Activated B cell treated with CpG ODN at 0.5 μM for 24 hours (primary cell): ENCODE measurements around the gene AGAP1. TPM values are rescaled to one million over a fixed set of nuclear protein-coding genes. Genes with fewer than 3 reads are reported as not detected.

Source experiments
- ATAC-seq: fragments of 200-7000 bp; cut with Tn5 transposase; one replicate; pipeline ENCODE4 v1.10.0; 2021; ENCODE audit warnings: low read depth, mild to moderate bottlenecking, moderate library complexity
- CTCF ChIA-PET: fragments of 350-600 bp; sonication (Branson Sonifier 250); formaldehyde crosslinking; loops from one replicate; lab custom pipeline; 2021; ENCODE audit warnings: antibody characterized with exemption; lab: Charles Lee
- POLR2A ChIA-PET: fragments of 350-600 bp; sonication (Branson Sonifier 250); formaldehyde crosslinking; loops from one replicate; lab custom pipeline; 2021; ENCODE audit warnings: antibody characterized with exemption; lab: Charles Lee
- DNase-seq: peaks from one replicate; pipeline ENCODE4 v3.0.0; 2022
- H3K27ac Mint-ChIP-seq: one replicate; pipeline ENCODE4 v1.8.0; 2020; ENCODE audit warnings: mixed read lengths
- H3K27me3 Mint-ChIP-seq: one replicate; pipeline ENCODE4 v1.8.0; 2021; ENCODE audit warnings: mixed read lengths
- H3K36me3 Mint-ChIP-seq: one replicate; pipeline ENCODE4 v1.8.0; 2021; ENCODE audit warnings: low read depth, mixed read lengths
- H3K4me1 Mint-ChIP-seq: one replicate; pipeline ENCODE4 v1.8.0; 2021; ENCODE audit warnings: mixed read lengths
- H3K4me3 Mint-ChIP-seq: one replicate; pipeline ENCODE4 v1.8.0; 2020; ENCODE audit warnings: mild to moderate bottlenecking, mixed read lengths
- H3K9me3 Mint-ChIP-seq: one replicate; pipeline ENCODE4 v1.8.0; 2020; ENCODE audit warnings: mixed read lengths
- intact Hi-C: fragments of 100-400 bp; cut with micrococcal nuclease; formaldehyde crosslinking; loops from one replicate; pipeline ENCODE4 v1.15.1; 2024
- total RNA-seq: library from RNA; stranded (reverse); gene quantifications from 2 replicates; pipeline ENCODE4 v1.2.3, GENCODE V29; 2022
- TF ChIP-seq, protein P1 (sequence below): fragments of 200-600 bp; IDR thresholded peaks from one replicate; pipeline ENCODE4 v1.8.0; 2022; ENCODE audit warnings: antibody characterized with exemption, mild to moderate bottlenecking

AGAP1 gene
- total RNA-seq, 1 donor from 2014 or later = not detected

DNA sequence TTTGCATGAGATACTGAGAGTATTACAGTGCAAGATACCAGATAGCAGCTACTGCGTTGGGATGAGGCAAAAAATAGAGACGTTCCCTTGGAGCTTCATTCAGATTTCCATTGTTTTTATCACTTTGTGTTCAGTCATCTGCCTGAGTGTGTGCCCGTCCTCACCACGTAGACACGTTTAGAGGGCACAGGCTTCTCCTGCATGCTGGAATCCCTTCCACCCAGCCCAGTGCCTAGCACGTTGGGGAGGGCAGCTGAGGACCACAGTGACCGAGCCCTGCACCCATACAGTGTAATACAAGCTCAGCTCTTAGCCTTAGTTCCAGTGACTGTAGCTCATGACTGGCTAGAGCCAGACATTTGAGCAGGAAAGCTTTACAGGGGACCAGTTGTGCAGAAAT, 539.6 kb downstream of the AGAP1 start:
- H3K9me3 Mint-ChIP-seq = no peaks in the 10 kb centered on the region
- TF ChIP-seq, protein P1, sequence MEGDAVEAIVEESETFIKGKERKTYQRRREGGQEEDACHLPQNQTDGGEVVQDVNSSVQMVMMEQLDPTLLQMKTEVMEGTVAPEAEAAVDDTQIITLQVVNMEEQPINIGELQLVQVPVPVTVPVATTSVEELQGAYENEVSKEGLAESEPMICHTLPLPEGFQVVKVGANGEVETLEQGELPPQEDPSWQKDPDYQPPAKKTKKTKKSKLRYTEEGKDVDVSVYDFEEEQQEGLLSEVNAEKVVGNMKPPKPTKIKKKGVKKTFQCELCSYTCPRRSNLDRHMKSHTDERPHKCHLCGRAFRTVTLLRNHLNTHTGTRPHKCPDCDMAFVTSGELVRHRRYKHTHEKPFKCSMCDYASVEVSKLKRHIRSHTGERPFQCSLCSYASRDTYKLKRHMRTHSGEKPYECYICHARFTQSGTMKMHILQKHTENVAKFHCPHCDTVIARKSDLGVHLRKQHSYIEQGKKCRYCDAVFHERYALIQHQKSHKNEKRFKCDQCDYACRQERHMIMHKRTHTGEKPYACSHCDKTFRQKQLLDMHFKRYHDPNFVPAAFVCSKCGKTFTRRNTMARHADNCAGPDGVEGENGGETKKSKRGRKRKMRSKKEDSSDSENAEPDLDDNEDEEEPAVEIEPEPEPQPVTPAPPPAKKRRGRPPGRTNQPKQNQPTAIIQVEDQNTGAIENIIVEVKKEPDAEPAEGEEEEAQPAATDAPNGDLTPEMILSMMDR = no peak
- ATAC-seq (no peak), DNase-seq (no peak)
- no peaks in the 10 kb centered on the region for H3K27me3 Mint-ChIP-seq
- no peak overlapping the region for H3K27ac Mint-ChIP-seq
- H3K36me3 Mint-ChIP-seq = no peaks in the 10 kb centered on the region
- ChIA-PET CTCF (no interaction called here), POLR2A (no interaction called here)
- intact Hi-C loops = no loop called here
- H3K4me1 Mint-ChIP-seq = no peaks in the 10 kb centered on the region
- H3K4me3 Mint-ChIP-seq = no peak overlapping the region

DNA sequence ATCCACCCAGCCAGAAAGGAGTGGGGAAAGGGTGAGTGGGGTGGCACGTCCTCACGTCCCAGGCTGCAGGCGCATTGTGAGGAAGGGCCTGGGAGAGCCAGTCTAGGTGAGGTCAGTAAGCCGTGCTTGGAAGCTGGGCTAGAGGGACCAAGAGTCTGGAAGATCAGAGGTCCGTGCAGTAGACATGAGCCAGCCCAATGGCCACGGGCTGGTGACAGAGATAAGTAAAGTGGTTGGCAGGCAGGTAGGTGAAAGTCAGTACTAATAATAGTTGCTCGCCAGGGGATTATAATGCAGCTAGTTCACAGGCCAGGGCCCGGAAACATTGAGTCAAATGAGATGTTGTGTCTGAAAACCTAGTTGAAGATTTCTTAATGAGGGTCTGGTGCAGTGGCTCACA, 541.1 kb downstream of the AGAP1 start:
- no peak overlapping the region for H3K4me3 Mint-ChIP-seq
- POLR2A ChIA-PET = no interaction called here
- no peak for DNase-seq
- no peak for ATAC-seq
- H3K36me3 Mint-ChIP-seq = no peaks in the 10 kb centered on the region
- H3K4me1 Mint-ChIP-seq = no peaks in the 10 kb centered on the region
- intact Hi-C loops = no loop called here
- no peaks in the 10 kb centered on the region for H3K9me3 Mint-ChIP-seq
- no peak overlapping the region for H3K27ac Mint-ChIP-seq
- H3K27me3 Mint-ChIP-seq = no peaks in the 10 kb centered on the region
- CTCF ChIA-PET = no interaction called here
- TF ChIP-seq, protein P1 = no peak

DNA sequence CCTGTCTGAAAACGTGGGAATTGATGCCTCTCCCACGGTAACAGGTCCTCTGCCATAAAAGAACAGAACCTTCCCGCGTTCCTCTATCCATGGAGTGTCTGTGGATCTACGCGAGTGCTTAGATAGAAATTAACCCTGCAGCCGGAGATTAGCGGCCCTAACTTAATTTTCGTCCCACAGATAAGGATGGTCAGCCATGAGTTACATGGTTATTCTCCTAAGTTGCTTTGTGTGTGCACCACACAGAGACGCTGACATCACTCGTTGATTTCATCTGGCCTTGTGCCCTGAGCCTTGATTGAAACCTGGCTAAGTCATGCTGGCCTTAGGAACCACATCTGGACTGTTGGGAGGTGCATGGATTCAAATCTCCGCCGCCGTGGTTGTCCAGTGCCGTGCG, 542.2 kb downstream of the AGAP1 start:
- ChIA-PET POLR2A (no interaction called here), CTCF (no interaction called here)
- Mint-ChIP-seq H3K36me3 (no peaks in the 10 kb centered on the region), H3K27me3 (no peaks in the 10 kb centered on the region), H3K27ac (no peak overlapping the region), H3K4me1 (no peaks in the 10 kb centered on the region), H3K9me3 (no peaks in the 10 kb centered on the region), H3K4me3 (no peak overlapping the region)
- DNase-seq (no peak), ATAC-seq (no peak)
- intact Hi-C loops = no loop called here
- TF ChIP-seq, protein P1 = no peak

DNA sequence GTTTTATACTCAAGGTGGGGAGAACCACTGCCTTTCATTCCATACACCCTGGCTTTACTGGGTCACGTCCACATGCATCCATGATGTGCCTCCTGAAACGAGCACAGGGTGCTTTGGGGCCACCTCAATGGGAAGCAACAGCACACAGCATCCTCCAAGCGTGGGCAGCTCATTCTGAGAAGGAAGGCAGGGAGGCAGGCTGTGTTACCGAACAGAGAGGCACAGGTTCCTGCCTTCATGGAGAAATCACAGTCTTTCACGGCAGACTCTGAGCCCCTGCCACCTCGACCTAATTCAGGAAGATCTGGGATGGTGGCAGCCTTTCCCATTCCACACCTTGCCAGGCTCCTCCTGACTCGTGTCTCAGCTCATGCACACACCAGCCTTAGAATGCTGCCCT, 544.3 kb downstream of the AGAP1 start:
- Mint-ChIP-seq H3K9me3 (no peaks in the 10 kb centered on the region), H3K27ac (no peak overlapping the region), H3K36me3 (no peaks in the 10 kb centered on the region), H3K4me1 (no peaks in the 10 kb centered on the region), H3K27me3 (no peaks in the 10 kb centered on the region), H3K4me3 (no peak overlapping the region)
- intact Hi-C loops = no loop called here
- TF ChIP-seq, protein P1 = no peak
- DNase-seq (no peak), ATAC-seq (no peak)
- CTCF ChIA-PET = no interaction called here
- POLR2A ChIA-PET = no interaction called here

DNA sequence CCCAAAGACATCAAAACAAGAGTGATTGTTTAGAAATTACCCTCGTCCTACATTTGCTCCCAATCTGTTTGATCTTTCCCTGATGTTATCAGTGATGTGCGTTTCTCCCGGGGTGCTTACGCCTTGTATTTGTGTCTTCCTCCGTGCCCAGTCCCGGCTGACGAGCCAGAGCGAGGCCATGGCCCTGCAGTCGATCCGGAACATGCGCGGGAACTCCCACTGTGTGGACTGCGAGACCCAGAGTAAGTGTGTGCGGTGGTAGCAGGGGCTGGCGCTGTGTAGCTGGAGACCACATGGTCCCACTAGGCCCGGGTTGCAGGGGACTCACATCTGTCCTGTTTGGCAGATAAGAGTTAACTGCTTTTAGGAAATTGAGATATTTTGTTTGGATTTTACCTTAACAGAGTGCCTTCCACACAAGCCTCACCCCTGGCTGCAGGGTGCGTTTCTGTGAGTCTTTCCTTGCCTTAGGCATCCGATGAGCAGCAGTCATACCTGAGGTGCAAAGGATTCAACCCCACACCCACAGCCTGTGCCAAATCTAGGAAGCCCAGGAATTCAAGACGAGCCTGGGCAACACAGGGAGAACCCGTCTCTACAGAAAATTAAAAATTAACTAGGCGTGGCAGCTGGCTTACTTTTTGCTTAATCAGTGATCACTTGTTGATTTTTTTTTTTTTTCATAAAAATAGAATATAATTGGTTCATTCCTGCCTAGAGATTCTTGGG, 546.9 kb downstream of the AGAP1 start:
- no peak overlapping the region for H3K4me3 Mint-ChIP-seq
- no peaks in the 10 kb centered on the region for H3K9me3 Mint-ChIP-seq
- H3K4me1 Mint-ChIP-seq = no peaks in the 10 kb centered on the region
- DNase-seq (no peak), ATAC-seq (no peak)
- ChIA-PET POLR2A (no interaction called here), CTCF (no interaction called here)
- H3K27ac Mint-ChIP-seq = no peak overlapping the region
- TF ChIP-seq, protein P1 = no peak
- intact Hi-C loops = no loop called here
- no peaks in the 10 kb centered on the region for H3K36me3 Mint-ChIP-seq
- H3K27me3 Mint-ChIP-seq = no peaks in the 10 kb centered on the region
